Endothelial cell of umbilical vein (primary cell): Measurements from ENCODE around the gene CHSY3. TPM values are rescaled to one million over a fixed set of nuclear protein-coding genes. Genes with fewer than 3 reads are reported as not detected.

Experiments
- BruUV-seq: library from RNA; stranded (reverse); fragments of 400-500 nt; replicated peaks from 2 replicates; lab custom pipeline; 2021; lab: Mats Ljungman, UMichigan
- CTCF ChIA-PET: fragments of 300-600, 350-600 bp; sonication (Branson Sonifier 250); formaldehyde crosslinking; loops from one replicate; lab custom pipeline; 2021; ENCODE audit warnings: antibody characterized with exemption, inconsistent platforms; lab: Charles Lee
- POLR2A ChIA-PET: fragments of 300-600, 350-600 bp; sonication (Branson Sonifier 250); formaldehyde crosslinking; loops from one replicate; lab custom pipeline; 2021; ENCODE audit warnings: antibody characterized with exemption, inconsistent platforms; lab: Charles Lee
- DNase-seq: peaks from one replicate; pipeline ENCODE4 v3.0.0-alpha.2; 2011; ENCODE audit warnings: low read depth, low spot score
- FAIRE-seq: peaks from 2 replicates; lab custom pipeline; 2011; peaks lifted over from hg19 to GRCh38; lab: Jason Lieb, UNC
- H2AFZ ChIP-seq: 2 replicates; pipeline ENCODE4 v1.6.0; 2012; ENCODE audit warnings: low read depth, low read length, control low read depth, inconsistent platforms
- H3K27ac ChIP-seq: 2 replicates; pipeline ENCODE4 v1.5.1; 2011; ENCODE audit warnings: low read depth, mild to moderate bottlenecking, control low read depth, low read length, moderate library complexity; ENCODE audit not compliant: insufficient read depth
- H3K27me3 ChIP-seq, 2 experiments: 2 replicates each; pipeline versions ENCODE4 v1.6.0 to v1.6.1; 2011; ENCODE audit warnings: low read length in 2 of 2, mixed read lengths in 1 of 2; ENCODE audit not compliant: control insufficient read depth in 2 of 2, insufficient read depth in 2 of 2
- H3K36me3 ChIP-seq, 2 experiments: 2 replicates in 1 of 2; 3 replicates in 1 of 2; pipeline ENCODE4 v1.5.1; 2011; ENCODE audit warnings: low read length in 2 of 2, mild to moderate bottlenecking in 1 of 2, moderate library complexity in 1 of 2; ENCODE audit not compliant: control insufficient read depth in 2 of 2, insufficient read depth in 2 of 2; ENCODE audit errors: extremely low read depth in 1 of 2
- H3K4me1 ChIP-seq: 3 replicates; pipeline ENCODE4 v1.5.1; 2011; ENCODE audit warnings: mild to moderate bottlenecking, low read length; ENCODE audit not compliant: control insufficient read depth, insufficient read depth; ENCODE audit errors: extremely low read depth
- H3K4me2 ChIP-seq: 2 replicates; pipeline ENCODE4 v1.6.1; 2011; ENCODE audit warnings: low read length, control low read depth, mixed read lengths; ENCODE audit not compliant: insufficient read depth
- H3K4me3 ChIP-seq, 3 experiments: fragments of 200-600 bp in 1 of 3; sonication (generic), shearing (Covaris generic) in 1 of 3; replicated peaks in 1 of 3; 2 replicates each; pipeline ENCODE4 v1.5.1; 2011 to 2016; ENCODE audit warnings: control low read depth in 3 of 3, low read length in 3 of 3, mild to moderate bottlenecking in 2 of 3, inconsistent platforms in 1 of 3, low read depth in 1 of 3, moderate library complexity in 1 of 3; ENCODE audit not compliant: insufficient read depth in 1 of 3
- H3K79me2 ChIP-seq: 2 replicates; pipeline ENCODE4 v1.6.0; 2012; ENCODE audit warnings: low read length, inconsistent platforms; ENCODE audit not compliant: control insufficient read depth, insufficient read depth
- H3K9ac ChIP-seq: replicated peaks from 2 replicates; pipeline ENCODE3; 2011; ENCODE audit warnings: low read length, control low read depth; ENCODE audit not compliant: insufficient read depth; ENCODE audit errors: extremely low read depth
- H3K9me1 ChIP-seq: replicated peaks from 3 replicates; pipeline ENCODE4 v1.6.0; 2011; ENCODE audit warnings: mild to moderate bottlenecking, low read length; ENCODE audit not compliant: control insufficient read depth, insufficient read depth; ENCODE audit errors: extremely low read depth
- H3K9me3 ChIP-seq: replicated peaks from 2 replicates; pipeline ENCODE4 v1.5.1; 2012; ENCODE audit warnings: low read length, inconsistent platforms; ENCODE audit not compliant: control insufficient read depth, insufficient read depth
- H4K20me1 ChIP-seq: replicated peaks from 2 replicates; pipeline ENCODE3; 2011; ENCODE audit warnings: mild to moderate bottlenecking, low read length; ENCODE audit not compliant: control insufficient read depth, insufficient read depth; ENCODE audit errors: extremely low read depth
- EZH2 ChIP-seq: IDR thresholded peaks from 2 replicates; pipeline ENCODE4 v1.6.1; 2012; ENCODE audit warnings: borderline replicate concordance, low read depth, mild to moderate bottlenecking, moderate library complexity, low read length, inconsistent platforms; ENCODE audit not compliant: severe bottlenecking
- FOS ChIP-seq: IDR thresholded peaks from 2 replicates; pipeline ENCODE4 v1.6.1; 2011; ENCODE audit warnings: mild to moderate bottlenecking, low read length, moderate library complexity, borderline replicate concordance; ENCODE audit not compliant: insufficient read depth
- GATA2 ChIP-seq: IDR thresholded peaks from 2 replicates; pipeline ENCODE4 v1.7.0; 2011; ENCODE audit warnings: low read depth, mild to moderate bottlenecking, moderate library complexity, mixed read lengths, low read length; ENCODE audit not compliant: insufficient read length, insufficient read depth
- JUN ChIP-seq: IDR thresholded peaks from 2 replicates; pipeline ENCODE4 v1.6.1; 2011; ENCODE audit warnings: borderline replicate concordance, low read depth; ENCODE audit not compliant: insufficient read length, insufficient read depth
- MYC ChIP-seq: IDR thresholded peaks from one replicate; pipeline ENCODE4 v1.6.1; 2011; ENCODE audit warnings: mild to moderate bottlenecking, low read depth, low read length
- POLR2A ChIP-seq: IDR thresholded peaks from 2 replicates; pipeline ENCODE4 v1.6.1; 2012; ENCODE audit warnings: low read depth, mild to moderate bottlenecking, control low read depth, low read length
- POLR2AphosphoS5 ChIP-seq: IDR thresholded peaks from 2 replicates; pipeline ENCODE4 v1.6.1; 2012; ENCODE audit warnings: low read depth, mild to moderate bottlenecking, control low read depth, low read length, moderate library complexity; ENCODE audit not compliant: insufficient read depth
- dilution Hi-C: fragments of 300-500 bp; cut with MboI; formaldehyde crosslinking; loops from one replicate; pipeline ENCODE4 v1.15.0; 2019; ENCODE audit warnings: low sequenced_read_pairs; ENCODE audit not compliant: extremely low pct_ligation_motif_present
- intact Hi-C: fragments of 100-400 bp; cut with micrococcal nuclease; formaldehyde crosslinking; loops from one replicate; pipeline ENCODE4 v1.10.0; 2022
- polyA plus RNA-seq, 4 experiments: library from polyadenylated mRNA; depleted of rRNA in 3 of 4; stranded (reverse) in 3 of 4; unstranded in 1 of 4; fragments of >200 nt; gene quantifications; 2 replicates each; pipeline versions ENCODE4 v1.2.1 to v1.2.3, GENCODE V29; 2011 to 2012; ENCODE audit warnings: missing spikeins in 1 of 4
- total RNA-seq: library from RNA; stranded (reverse); gene quantifications from 2 replicates; pipeline ENCODE4 v1.2.3, GENCODE V29; 2021
- TF ChIP-seq, protein P1 (sequence below): IDR thresholded peaks from 2 replicates; pipeline ENCODE4 v1.6.1; 2011; ENCODE audit not compliant: insufficient read depth, insufficient read length
- TF ChIP-seq, protein P2 (sequence below), 2 donors: IDR thresholded peaks; 1 replicate in 1 of 2; 2 replicates in 1 of 2; pipeline ENCODE4 v1.5.1; 2011; ENCODE audit warnings: low read length in 2 of 2, mild to moderate bottlenecking in 2 of 2, moderate library complexity in 2 of 2, control low read depth in 1 of 2, inconsistent platforms in 1 of 2, low read depth in 1 of 2; ENCODE audit not compliant: insufficient read depth in 1 of 2; ENCODE audit errors: extremely low read depth in 1 of 2

CHSY3 gene
- total and polyA plus RNA-seq, 2 donors (not counting 3 experiments of a cell fraction or from before 2014, with no cell fraction given): 2.2 to 8.4 TPM

DNA sequence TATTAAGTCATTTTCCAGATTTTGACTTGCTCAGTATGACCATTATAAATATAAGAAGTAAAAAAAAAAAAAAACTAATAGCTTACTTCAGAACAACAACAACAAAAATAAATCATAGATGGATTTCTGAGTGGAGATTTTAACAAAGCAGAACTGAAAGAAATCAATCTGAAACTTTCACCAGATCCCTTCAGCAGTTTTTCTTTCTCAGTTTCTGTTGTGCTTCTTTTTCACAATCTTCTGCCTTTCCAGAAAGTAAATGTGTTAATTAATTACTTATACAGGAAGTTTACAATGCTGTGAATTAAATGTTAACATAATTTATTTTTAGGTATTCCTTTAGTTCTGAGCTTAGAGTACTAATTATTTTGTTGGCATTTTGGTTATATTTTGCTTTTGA, 73.5 kb downstream of the CHSY3 start:
- dilution Hi-C loops (no loop called here), intact Hi-C loops (no loop called here)
- no TSS peak for BruUV-seq
- H4K20me1 ChIP-seq: no peaks in the 10 kb centered on the region
- TF ChIP-seq EZH2 (no peak), POLR2AphosphoS5 (no peak), MYC (no peak), FOS (no peak), POLR2A (no peak), GATA2 (no peak), JUN (no peak)
- TF ChIP-seq, protein P1, sequence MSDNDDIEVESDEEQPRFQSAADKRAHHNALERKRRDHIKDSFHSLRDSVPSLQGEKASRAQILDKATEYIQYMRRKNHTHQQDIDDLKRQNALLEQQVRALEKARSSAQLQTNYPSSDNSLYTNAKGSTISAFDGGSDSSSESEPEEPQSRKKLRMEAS: no peak
- TF ChIP-seq, protein P2, sequence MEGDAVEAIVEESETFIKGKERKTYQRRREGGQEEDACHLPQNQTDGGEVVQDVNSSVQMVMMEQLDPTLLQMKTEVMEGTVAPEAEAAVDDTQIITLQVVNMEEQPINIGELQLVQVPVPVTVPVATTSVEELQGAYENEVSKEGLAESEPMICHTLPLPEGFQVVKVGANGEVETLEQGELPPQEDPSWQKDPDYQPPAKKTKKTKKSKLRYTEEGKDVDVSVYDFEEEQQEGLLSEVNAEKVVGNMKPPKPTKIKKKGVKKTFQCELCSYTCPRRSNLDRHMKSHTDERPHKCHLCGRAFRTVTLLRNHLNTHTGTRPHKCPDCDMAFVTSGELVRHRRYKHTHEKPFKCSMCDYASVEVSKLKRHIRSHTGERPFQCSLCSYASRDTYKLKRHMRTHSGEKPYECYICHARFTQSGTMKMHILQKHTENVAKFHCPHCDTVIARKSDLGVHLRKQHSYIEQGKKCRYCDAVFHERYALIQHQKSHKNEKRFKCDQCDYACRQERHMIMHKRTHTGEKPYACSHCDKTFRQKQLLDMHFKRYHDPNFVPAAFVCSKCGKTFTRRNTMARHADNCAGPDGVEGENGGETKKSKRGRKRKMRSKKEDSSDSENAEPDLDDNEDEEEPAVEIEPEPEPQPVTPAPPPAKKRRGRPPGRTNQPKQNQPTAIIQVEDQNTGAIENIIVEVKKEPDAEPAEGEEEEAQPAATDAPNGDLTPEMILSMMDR (IDR thresholded peaks at IDR 0.05; ENCODE audit: extremely low read depth in 1 of 2, insufficient read depth in 1 of 2, low read depth in 1 of 2, low read length in 2 of 2): no peak
- FAIRE-seq (no peak), DNase-seq (no peak)
- no peak overlapping the region for H3K4me2 ChIP-seq
- no peak overlapping the region for H3K9ac ChIP-seq
- no peaks in the 10 kb centered on the region for H3K9me3 ChIP-seq
- no peaks in the 10 kb centered on the region for H3K27me3 ChIP-seq
- no peak overlapping the region for H3K27ac ChIP-seq
- no peak overlapping the region for H2AFZ ChIP-seq
- no peaks in the 10 kb centered on the region for H3K4me1 ChIP-seq
- ChIA-PET POLR2A (no interaction called here), CTCF (interaction anchor here (0.7 to 1.9 kb wide), 3 partner anchors 14 to 44 kb away, joined by 3 to 4 read pairs (median 3); no protein-coding TSS in a partner anchor)
- no peaks in the 10 kb centered on the region for H3K9me1 ChIP-seq
- H3K4me3 ChIP-seq: no peak overlapping the region
- no peaks in the 10 kb centered on the region for H3K79me2 ChIP-seq
- no peaks in the 10 kb centered on the region for H3K36me3 ChIP-seq
